Fibroblast of skin of right biceps (primary cell): ENCODE results near the gene ULK3.

Experiments used
- DNase-seq: peaks from one replicate; pipeline ENCODE4 v3.0.0-alpha.2; 2013

The ULK3 gene

GRCh38 chr15:74867466-74868038 is 24.6 kb upstream of the ULK3 start:
- no peak for DNase-seq

GRCh38 chr15:74866090-74866489 is 23.1 kb upstream of the ULK3 start:
- peak; percentile 57 for DNase-seq

GRCh38 chr15:74865316-74865715 is 22.4 kb upstream of the ULK3 start:
- DNase-seq = no peak

- no peak for DNase-seq
Observed at GRCh38 chr15:74864296-74864695, 21.3 kb upstream of the ULK3 start.

GRCh38 chr15:74863239-74864056 is 20.5 kb upstream of the ULK3 start:
- DNase-seq = peak; percentile 8

GRCh38 chr15:74858369-74858740 is 15.4 kb upstream of the ULK3 start:
- no peak for DNase-seq

- no peak for DNase-seq
Observed at GRCh38 chr15:74857671-74858368, 14.9 kb upstream of the ULK3 start.

- DNase-seq = no peak
Observed at GRCh38 chr15:74857082-74857655, 14.2 kb upstream of the ULK3 start.

- no peak for DNase-seq
Observed at GRCh38 chr15:74856537-74856936, 13.6 kb upstream of the ULK3 start.

- DNase-seq = no peak
Observed at GRCh38 chr15:74855857-74856256, 12.9 kb upstream of the ULK3 start.

- no peak for DNase-seq
Observed at GRCh38 chr15:74854453-74855022, 11.6 kb upstream of the ULK3 start.

GRCh38 chr15:74851960-74852359 is 9.0 kb upstream of the ULK3 start:
- DNase-seq = no peak

GRCh38 chr15:74850393-74850792 is 7.4 kb upstream of the ULK3 start:
- no peak for DNase-seq

- DNase-seq = no peak
Observed at GRCh38 chr15:74847432-74847831, 4.5 kb upstream of the ULK3 start.

GRCh38 chr15:74845581-74845980 is 2.6 kb upstream of the ULK3 start:
- DNase-seq = no peak

- DNase-seq = no peak
Observed at GRCh38 chr15:74845208-74845568, 2.2 kb upstream of the ULK3 start.

- DNase-seq = no peak
Observed at GRCh38 chr15:74844319-74845207, 1.6 kb upstream of the ULK3 start.

GRCh38 chr15:74843891-74844299 is 939 bp upstream of the ULK3 start:
- DNase-seq = no peak

GRCh38 chr15:74843445-74843828 is 481 bp upstream of the ULK3 start:
- DNase-seq = no peak

GRCh38 chr15:74841891-74842373 is 1.0 kb downstream of the ULK3 start:
- DNase-seq = no peak

- no peak for DNase-seq
Observed at GRCh38 chr15:74840851-74841775, 1.8 kb downstream of the ULK3 start.
